Skeletal muscle satellite cell (primary cell): ENCODE data around the gene BTBD9.
"Not testable (repeated sequence)": the region's sequence is repeated elsewhere in the genome, so short reads cannot be mapped to it uniquely, and the experiment has no call there.

Source experiments
- H3K27me3 ChIP-seq: 2 replicates; pipeline ENCODE4 v1.7.0; 2013; ENCODE audit warnings: low read length; ENCODE audit not compliant: control insufficient read depth, insufficient read depth
- H3K36me3 ChIP-seq: 2 replicates; pipeline ENCODE4 v1.7.0; 2013; ENCODE audit warnings: mild to moderate bottlenecking, control low read depth, low read length; ENCODE audit not compliant: insufficient read depth
- H3K4me1 ChIP-seq: 2 replicates; pipeline ENCODE4 v1.7.0; 2013; ENCODE audit warnings: low read length; ENCODE audit not compliant: control insufficient read depth, insufficient read depth
- H3K4me2 ChIP-seq: 2 replicates; pipeline ENCODE4 v1.7.0; 2013; ENCODE audit warnings: mild to moderate bottlenecking, low read length
- H3K4me3 ChIP-seq: 2 replicates; pipeline ENCODE4 v1.7.0; 2013; ENCODE audit warnings: low read length
- H3K9ac ChIP-seq: 2 replicates; pipeline ENCODE4 v1.7.0; 2013; ENCODE audit warnings: mild to moderate bottlenecking, low read depth, low read length, moderate library complexity
- H3K9me3 ChIP-seq: replicated peaks from 2 replicates; pipeline ENCODE4 v1.7.0; 2013; ENCODE audit warnings: mild to moderate bottlenecking, control low read depth, low read length

The BTBD9 gene

GRCh38 chr6:38141716-38142115 is 498.0 kb downstream of the BTBD9 start:
- peaks cover 11% of the 10 kb centered on the region for H3K36me3 ChIP-seq
- no peak overlapping the region for H3K4me2 ChIP-seq
- H3K9me3 ChIP-seq = no peaks in the 10 kb centered on the region
- H3K4me3 ChIP-seq = no peak overlapping the region
- H3K27me3 ChIP-seq = no peaks in the 10 kb centered on the region
- H3K9ac ChIP-seq = no peak overlapping the region
- H3K4me1 ChIP-seq = peaks cover 19% of the 10 kb centered on the region

- no peaks in the 10 kb centered on the region for H3K27me3 ChIP-seq
- no peak overlapping the region for H3K4me2 ChIP-seq
- peaks cover 11% of the 10 kb centered on the region for H3K36me3 ChIP-seq
- H3K9ac ChIP-seq = no peak overlapping the region
- H3K4me3 ChIP-seq = no peak overlapping the region
- no peaks in the 10 kb centered on the region for H3K9me3 ChIP-seq
- H3K4me1 ChIP-seq = peaks cover 14% of the 10 kb centered on the region
Observed at GRCh38 chr6:38141085-38141484, 498.6 kb downstream of the BTBD9 start.

GRCh38 chr6:38138374-38138773 is 501.4 kb downstream of the BTBD9 start:
- Histone ChIP-seq H3K4me1 (peaks cover 6% of the 10 kb centered on the region), H3K27me3 (no peaks in the 10 kb centered on the region), H3K9me3 (no peaks in the 10 kb centered on the region), H3K36me3 (peaks cover 11% of the 10 kb centered on the region), H3K4me2 (no peak overlapping the region), H3K4me3 (no peak overlapping the region), H3K9ac (no peak overlapping the region)

GRCh38 chr6:38137608-38138265 is 502.0 kb downstream of the BTBD9 start:
- Histone ChIP-seq H3K27me3 (no peaks in the 10 kb centered on the region), H3K4me1 (no peaks in the 10 kb centered on the region), H3K9ac (no peak overlapping the region), H3K36me3 (peaks cover 14% of the 10 kb centered on the region), H3K4me3 (no peak overlapping the region), H3K4me2 (no peak overlapping the region), H3K9me3 (no peaks in the 10 kb centered on the region)

DNA sequence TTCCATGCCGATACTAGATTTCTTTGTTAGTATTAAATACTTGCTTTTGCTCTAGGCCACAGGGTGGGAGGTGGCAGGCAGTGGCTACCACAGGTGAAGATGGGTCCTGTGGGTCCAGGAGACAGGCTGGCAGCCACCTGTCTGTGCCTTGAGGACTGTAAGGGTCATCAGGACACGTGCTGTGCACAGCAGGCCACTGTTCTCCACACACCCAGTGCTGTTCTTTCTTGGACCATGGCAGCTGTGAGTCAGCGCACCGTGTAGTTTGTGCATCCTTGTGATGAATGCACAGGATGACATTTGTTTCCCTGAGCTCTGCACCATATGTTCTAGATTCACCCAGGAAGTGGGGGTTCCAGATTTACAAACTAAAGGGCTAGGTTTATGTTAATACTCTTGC is 503.2 kb downstream of the BTBD9 start:
- H3K4me1 ChIP-seq = peaks cover 9% of the 10 kb centered on the region
- peaks cover 14% of the 10 kb centered on the region for H3K36me3 ChIP-seq
- no peak overlapping the region for H3K9ac ChIP-seq

DNA sequence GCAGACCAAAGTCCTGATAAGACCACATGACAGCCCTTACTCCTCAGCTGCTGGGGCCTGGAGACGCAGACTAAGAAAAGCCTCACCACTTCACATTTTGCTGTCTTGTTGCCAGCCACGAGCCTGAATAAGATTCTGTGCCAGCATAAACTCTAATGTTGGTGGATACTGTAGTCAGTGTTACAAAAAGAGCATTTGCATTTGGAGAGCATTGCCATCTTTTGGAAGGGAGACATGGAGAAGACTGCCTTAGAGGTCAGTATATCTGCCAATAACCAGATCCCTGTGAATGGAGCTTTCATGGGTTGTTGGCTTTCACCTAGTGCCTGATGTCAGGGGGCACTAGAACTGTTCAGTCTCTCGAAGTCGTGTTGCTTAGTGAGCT is 505.0 kb downstream of the BTBD9 start:
- Histone ChIP-seq H3K27me3 (no peaks in the 10 kb centered on the region), H3K9ac (no peak overlapping the region), H3K4me3 (no peak overlapping the region), H3K36me3 (peaks cover 14% of the 10 kb centered on the region), H3K4me1 (peaks cover 15% of the 10 kb centered on the region), H3K9me3 (no peaks in the 10 kb centered on the region), H3K4me2 (no peak overlapping the region)

More for the DNA sequence above, 503.2 kb downstream of the BTBD9 start:
- Histone ChIP-seq H3K9me3 (no peaks in the 10 kb centered on the region), H3K4me2 (no peak overlapping the region), H3K27me3 (no peaks in the 10 kb centered on the region), H3K4me3 (no peak overlapping the region)

GRCh38 chr6:38133932-38134703 is 505.6 kb downstream of the BTBD9 start:
- peaks cover 9% of the 10 kb centered on the region for H3K36me3 ChIP-seq

GRCh38 chr6:38131527-38131965 is 508.2 kb downstream of the BTBD9 start:
- H3K9ac ChIP-seq = no peak overlapping the region
- H3K27me3 ChIP-seq = no peaks in the 10 kb centered on the region
- H3K36me3 ChIP-seq = peaks cover 2% of the 10 kb centered on the region
- H3K4me3 ChIP-seq = no peak overlapping the region
- no peak overlapping the region for H3K4me2 ChIP-seq
- H3K4me1 ChIP-seq = peaks cover 15% of the 10 kb centered on the region
- H3K9me3 ChIP-seq = no peaks in the 10 kb centered on the region

More at GRCh38 chr6:38133932-38134703, 505.6 kb downstream of the BTBD9 start:
- Histone ChIP-seq H3K27me3 (no peaks in the 10 kb centered on the region), H3K9ac (no peak overlapping the region), H3K4me2 (no peak overlapping the region), H3K4me1 (peaks cover 15% of the 10 kb centered on the region), H3K9me3 (no peaks in the 10 kb centered on the region), H3K4me3 (no peak overlapping the region)

DNA sequence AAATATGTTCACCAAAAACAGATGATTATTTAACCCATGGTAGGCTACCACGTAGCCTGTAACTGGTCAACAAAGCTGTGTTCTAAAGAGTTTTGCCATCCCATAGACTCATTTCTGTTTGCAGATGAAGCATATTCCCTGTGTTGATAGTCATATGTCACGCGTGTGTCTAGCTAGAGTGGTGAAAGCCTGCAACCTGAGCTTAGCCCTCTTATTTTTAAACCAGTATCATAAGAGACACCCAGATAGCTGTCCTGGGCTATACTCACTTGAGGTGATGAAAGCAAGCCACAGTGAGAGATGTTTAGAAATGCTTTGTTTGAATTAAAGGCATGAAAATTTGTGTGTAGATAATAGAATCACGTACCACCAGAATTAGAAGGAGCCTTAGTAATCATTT is 512.4 kb downstream of the BTBD9 start:
- Histone ChIP-seq H3K9me3 (no peaks in the 10 kb centered on the region), H3K4me3 (no peak overlapping the region), H3K4me2 (no peak overlapping the region), H3K9ac (no peak overlapping the region), H3K36me3 (peaks cover 5% of the 10 kb centered on the region), H3K27me3 (no peaks in the 10 kb centered on the region), H3K4me1 (peaks cover 13% of the 10 kb centered on the region)

- not testable (repeated sequence) for H3K9me3 ChIP-seq, H3K27me3 ChIP-seq, H3K4me1 ChIP-seq, H3K9ac ChIP-seq, H3K4me3 ChIP-seq, H3K4me2 ChIP-seq
- H3K36me3 ChIP-seq = peaks cover 15% of the 10 kb centered on the region
Observed at GRCh38 chr6:38124224-38124926, 515.4 kb downstream of the BTBD9 start.

DNA sequence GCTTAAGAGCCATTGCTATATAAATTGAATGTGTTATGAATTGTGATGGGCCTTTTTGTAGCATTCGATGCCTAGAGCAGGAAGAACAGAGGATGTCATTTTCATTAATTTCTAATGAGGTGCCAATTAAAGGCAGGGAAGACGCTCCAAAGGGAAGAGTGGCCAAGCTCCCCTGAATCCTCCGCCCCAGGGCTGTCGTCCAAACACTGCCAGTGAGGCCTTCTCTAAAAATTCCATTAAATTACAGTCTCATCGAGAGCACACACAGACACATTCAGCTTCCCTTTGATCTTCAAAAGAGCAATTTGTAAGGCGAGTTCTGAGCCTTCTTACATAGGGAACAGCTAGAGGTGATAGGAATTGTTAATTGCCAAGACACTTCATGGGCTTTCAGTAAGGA is 520.2 kb downstream of the BTBD9 start:
- H3K27me3 ChIP-seq = no peaks in the 10 kb centered on the region
- H3K9ac ChIP-seq = no peak overlapping the region
- no peaks in the 10 kb centered on the region for H3K9me3 ChIP-seq
- H3K4me2 ChIP-seq = no peak overlapping the region
- no peak overlapping the region for H3K4me3 ChIP-seq
- H3K36me3 ChIP-seq = peaks cover 27% of the 10 kb centered on the region
- peaks cover 18% of the 10 kb centered on the region for H3K4me1 ChIP-seq
